Trophoblast cell (in vitro differentiated cells and primary cell): Measurements from ENCODE around the gene APPL2.
A peak's percentile ranks its signal among the peaks of the same experiment; 100 is the strongest.

ENCODE experiments used
- DNase-seq, 2 donors: peaks; one replicate each; pipeline ENCODE4 v3.0.0-alpha.2; 2016
- H2AFZ ChIP-seq: 2 replicates; pipeline ENCODE4 v1.6.1; 2013; ENCODE audit warnings: low read length, moderate library complexity, mild to moderate bottlenecking; ENCODE audit not compliant: insufficient read depth, poor library complexity
- H2AK5ac ChIP-seq: 2 replicates; pipeline ENCODE4 v1.6.1; 2013; ENCODE audit warnings: mild to moderate bottlenecking, low read length
- H2BK120ac ChIP-seq: 2 replicates; pipeline ENCODE4 v1.6.1; 2013; ENCODE audit warnings: low read length, mild to moderate bottlenecking, moderate library complexity; ENCODE audit not compliant: insufficient read depth, poor library complexity
- H2BK12ac ChIP-seq: 2 replicates; pipeline ENCODE4 v1.6.1; 2013; ENCODE audit warnings: mild to moderate bottlenecking, low read length, moderate library complexity
- H2BK5ac ChIP-seq: 2 replicates; pipeline ENCODE4 v1.6.1; 2013; ENCODE audit warnings: low read length, low read depth, moderate library complexity, mild to moderate bottlenecking; ENCODE audit not compliant: poor library complexity
- H3K14ac ChIP-seq: 2 replicates; pipeline ENCODE4 v1.6.1; 2013; ENCODE audit warnings: mild to moderate bottlenecking, low read length
- H3K18ac ChIP-seq: 2 replicates; pipeline ENCODE4 v1.6.1; 2013; ENCODE audit warnings: mild to moderate bottlenecking, low read length
- H3K23ac ChIP-seq: 2 replicates; pipeline ENCODE4 v1.6.1; 2013; ENCODE audit warnings: low read length
- H3K27ac ChIP-seq: 2 replicates; pipeline ENCODE4 v1.5.1; 2013; ENCODE audit warnings: low read depth, mild to moderate bottlenecking, inconsistent platforms, low read length, moderate library complexity
- H3K27me3 ChIP-seq: 2 replicates; pipeline ENCODE4 v1.6.1; 2013; ENCODE audit warnings: inconsistent platforms, mild to moderate bottlenecking, low read length, moderate library complexity; ENCODE audit not compliant: insufficient read depth
- H3K36me3 ChIP-seq, 2 experiments: 1 replicate in 1 of 2; 2 replicates in 1 of 2; pipeline ENCODE4 v1.6.1; 2013; ENCODE audit warnings: low read length in 2 of 2, mild to moderate bottlenecking in 2 of 2, moderate library complexity in 1 of 2; ENCODE audit not compliant: insufficient read depth in 2 of 2, control insufficient read depth in 1 of 2
- H3K4ac ChIP-seq: 2 replicates; pipeline ENCODE4 v1.6.1; 2013; ENCODE audit warnings: low read depth, mild to moderate bottlenecking, low read length, moderate library complexity
- H3K4me1 ChIP-seq, 2 experiments: 1 replicate in 1 of 2; 2 replicates in 1 of 2; pipeline ENCODE4 v1.6.1; 2013; ENCODE audit warnings: low read length in 2 of 2, mild to moderate bottlenecking in 2 of 2, moderate library complexity in 1 of 2; ENCODE audit not compliant: insufficient read depth in 2 of 2, control insufficient read depth in 1 of 2
- H3K4me2 ChIP-seq: 2 replicates; pipeline ENCODE4 v1.6.1; 2013; ENCODE audit warnings: inconsistent platforms, mild to moderate bottlenecking, low read length, moderate library complexity
- H3K4me3 ChIP-seq: 2 replicates; pipeline ENCODE4 v1.5.1; 2013; ENCODE audit warnings: mild to moderate bottlenecking, low read depth, low read length, inconsistent platforms
- H3K79me1 ChIP-seq: one replicate; pipeline ENCODE4 v1.6.1; 2013; ENCODE audit warnings: low read length
- H3K79me2 ChIP-seq: 2 replicates; pipeline ENCODE4 v1.6.1; 2013; ENCODE audit warnings: low read length, mild to moderate bottlenecking; ENCODE audit not compliant: control insufficient read depth, insufficient read depth, poor library complexity
- H3K9ac ChIP-seq: 2 replicates; pipeline ENCODE4 v1.6.1; 2013; ENCODE audit warnings: mild to moderate bottlenecking, low read length
- H3K9me3 ChIP-seq: 2 replicates; pipeline ENCODE4 v1.6.1; 2013; ENCODE audit warnings: low read depth, mild to moderate bottlenecking, control low read depth, inconsistent platforms, low read length; ENCODE audit not compliant: insufficient read depth
- H4K12ac ChIP-seq: 2 replicates; pipeline ENCODE4 v1.6.1; 2013; ENCODE audit warnings: low read depth, mild to moderate bottlenecking, low read length, moderate library complexity
- H4K8ac ChIP-seq: 2 replicates; pipeline ENCODE4 v1.6.1; 2013; ENCODE audit warnings: low read depth, mild to moderate bottlenecking, low read length, moderate library complexity
- H4K91ac ChIP-seq: one replicate; pipeline ENCODE4 v1.6.1; 2013; ENCODE audit warnings: low read depth, mild to moderate bottlenecking, low read length, moderate library complexity
- WGBS: extraction: QIAGEN DNeasy Blood & Tissue Kit; methylation state at CpG from one replicate; pipeline ENCODE4 v1.1.7; 2013; ENCODE audit warnings: missing lambda C conversion rate; ENCODE audit not compliant: insufficient read length, insufficient coverage; ENCODE audit errors: extremely low coverage; 5-methylcytosine and 5-hydroxymethylcytosine counted together

Gene APPL2

GRCh38 chr12:105164068-105164467, 71.9 kb downstream of the APPL2 start:
- H2AFZ ChIP-seq = no peak overlapping the region
- no CpG with 5 or more reads among the region's 2 CpGs for WGBS
- peak; percentile 44 to 94 for DNase-seq

DNA sequence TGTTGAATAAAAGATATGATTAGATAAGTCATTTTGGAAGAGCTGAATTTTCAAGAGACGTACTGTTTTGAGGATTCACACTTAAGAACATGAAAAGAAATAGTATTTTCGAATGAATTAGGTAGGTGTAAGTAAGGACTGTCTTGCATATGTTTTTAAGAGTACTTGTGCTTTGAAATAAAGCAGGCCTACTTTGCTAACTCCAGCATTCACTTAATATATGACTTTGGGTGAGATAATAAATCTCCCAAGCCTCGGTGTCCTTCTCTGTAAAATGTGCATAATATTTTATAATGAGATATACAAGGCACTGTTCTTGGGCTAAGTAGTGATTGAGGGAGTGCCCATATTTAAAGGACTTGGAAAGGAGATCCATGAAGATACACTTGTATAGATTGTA, 73.8 kb downstream of the APPL2 start:
- Histone ChIP-seq H3K18ac (no peak overlapping the region), H2AFZ (no peak overlapping the region), H2BK12ac (no peak overlapping the region), H3K27ac (no peak overlapping the region), H4K8ac (no peak overlapping the region), H2AK5ac (no peak overlapping the region), H2BK5ac (no peak overlapping the region), H3K4me1 (no peaks in the 10 kb centered on the region), H3K36me3 (peaks cover 12 to 13% of the 10 kb centered on the region in 2 experiments), H3K9ac (no peak overlapping the region), H3K79me2 (no peaks in the 10 kb centered on the region), H3K14ac (no peak overlapping the region), H4K91ac (no peak overlapping the region), H3K23ac (no peak overlapping the region), H3K79me1 (no peaks in the 10 kb centered on the region), H2BK120ac (no peak overlapping the region), H3K4ac (no peak overlapping the region), H3K27me3 (no peaks in the 10 kb centered on the region), H3K9me3 (no peaks in the 10 kb centered on the region), H3K4me2 (no peak overlapping the region), H3K4me3 (no peak overlapping the region), H4K12ac (no peak overlapping the region)
- 100% methylated on average over 1 of the region's 3 CpGs for WGBS
- DNase-seq = no peak

More at GRCh38 chr12:105164068-105164467, 71.9 kb downstream of the APPL2 start:
- no peak overlapping the region for H3K4ac ChIP-seq
- H2BK5ac ChIP-seq = no peak overlapping the region
- H3K9ac ChIP-seq = no peak overlapping the region
- no peak overlapping the region for H3K14ac ChIP-seq
- H3K79me1 ChIP-seq = no peaks in the 10 kb centered on the region
- no peak overlapping the region for H4K91ac ChIP-seq
- H3K4me2 ChIP-seq = no peak overlapping the region
- H2AK5ac ChIP-seq = no peak overlapping the region
- no peak overlapping the region for H3K23ac ChIP-seq
- no peak overlapping the region for H4K8ac ChIP-seq
- no peaks in the 10 kb centered on the region for H3K9me3 ChIP-seq
- H3K27me3 ChIP-seq = no peaks in the 10 kb centered on the region
- no peak overlapping the region for H3K18ac ChIP-seq
- no peak overlapping the region for H2BK12ac ChIP-seq
- H3K4me3 ChIP-seq = no peak overlapping the region
- H2BK120ac ChIP-seq = no peak overlapping the region
- no peaks in the 10 kb centered on the region for H3K79me2 ChIP-seq
- H3K4me1 ChIP-seq = no peaks in the 10 kb centered on the region
- no peak overlapping the region for H4K12ac ChIP-seq
- peaks cover 12% of the 10 kb centered on the region in 2 experiments for H3K36me3 ChIP-seq
- no peak overlapping the region for H3K27ac ChIP-seq

GRCh38 chr12:105158876-105159275, 77.1 kb downstream of the APPL2 start:
- no peak overlapping the region for H3K9ac ChIP-seq
- H3K4me1 ChIP-seq = no peaks in the 10 kb centered on the region
- H3K23ac ChIP-seq = no peak overlapping the region
- no peak overlapping the region for H3K4ac ChIP-seq
- no peak overlapping the region for H2BK12ac ChIP-seq
- H3K79me1 ChIP-seq = no peaks in the 10 kb centered on the region
- H3K4me3 ChIP-seq = no peak overlapping the region
- H2AFZ ChIP-seq = no peak overlapping the region
- H4K91ac ChIP-seq = no peak overlapping the region
- no peaks in the 10 kb centered on the region for H3K79me2 ChIP-seq
- H2AK5ac ChIP-seq = no peak overlapping the region
- no peak overlapping the region for H3K14ac ChIP-seq
- H3K4me2 ChIP-seq = no peak overlapping the region
- H3K18ac ChIP-seq = no peak overlapping the region
- no peak for DNase-seq
- H2BK5ac ChIP-seq = no peak overlapping the region
- no peaks in the 10 kb centered on the region for H3K9me3 ChIP-seq
- no peak overlapping the region for H4K12ac ChIP-seq
- no peaks in the 10 kb centered on the region for H3K27me3 ChIP-seq
- no peak overlapping the region for H3K27ac ChIP-seq
- no CpG with 5 or more reads among the region's 2 CpGs for WGBS
- no peak overlapping the region for H2BK120ac ChIP-seq
- peaks cover 11 to 12% of the 10 kb centered on the region in 2 experiments for H3K36me3 ChIP-seq
- no peak overlapping the region for H4K8ac ChIP-seq

- H2AFZ ChIP-seq = no peak overlapping the region
- H4K8ac ChIP-seq = no peak overlapping the region
Measured at GRCh38 chr12:105157606-105158005, 78.4 kb downstream of the APPL2 start.

More at GRCh38 chr12:105157606-105158005, 78.4 kb downstream of the APPL2 start:
- Histone ChIP-seq H3K79me1 (no peaks in the 10 kb centered on the region), H4K91ac (no peak overlapping the region), H3K4me2 (no peak overlapping the region), H3K14ac (no peak overlapping the region), H3K23ac (no peak overlapping the region), H4K12ac (no peak overlapping the region), H3K27me3 (no peaks in the 10 kb centered on the region), H3K27ac (no peak overlapping the region), H2BK120ac (no peak overlapping the region), H3K9ac (no peak overlapping the region), H3K36me3 (peaks cover 7 to 9% of the 10 kb centered on the region in 2 experiments), H3K79me2 (no peaks in the 10 kb centered on the region), H2BK12ac (no peak overlapping the region), H2BK5ac (no peak overlapping the region), H3K18ac (no peak overlapping the region), H2AK5ac (no peak overlapping the region), H3K4me3 (no peak overlapping the region), H3K4me1 (no peaks in the 10 kb centered on the region), H3K4ac (no peak overlapping the region), H3K9me3 (no peaks in the 10 kb centered on the region)
- DNase-seq = no peak
- no CpG with 5 or more reads among the region's 3 CpGs for WGBS
